Panc1 (cell line): ENCODE data around the gene ACACA.

Experiments used
- POLR2AphosphoS5 ChIP-seq: IDR thresholded peaks from 2 replicates; pipeline ENCODE4 v1.6.1; 2012; ENCODE audit warnings: mild to moderate bottlenecking, low read depth, low read length, moderate library complexity
- SIN3A ChIP-seq: IDR thresholded peaks from 2 replicates; pipeline ENCODE4 v1.6.1; 2012; ENCODE audit warnings: low read depth, mild to moderate bottlenecking, low read length, moderate library complexity, borderline replicate concordance; ENCODE audit not compliant: insufficient read depth
- TF ChIP-seq, protein P1 (sequence below): fragments of 450-650 bp; IDR thresholded peaks from 2 replicates; pipeline ENCODE4 v1.5.1; 2017; ENCODE audit warnings: mild to moderate bottlenecking
- TF ChIP-seq, protein P2 (sequence below), 2 experiments: IDR thresholded peaks; 2 replicates each; pipeline ENCODE4 v1.6.1; 2011 to 2012; ENCODE audit warnings: low read depth in 2 of 2, control low read depth in 1 of 2, low read length in 1 of 2, mild to moderate bottlenecking in 1 of 2, moderate library complexity in 1 of 2; ENCODE audit not compliant: insufficient read depth in 1 of 2

DNA sequence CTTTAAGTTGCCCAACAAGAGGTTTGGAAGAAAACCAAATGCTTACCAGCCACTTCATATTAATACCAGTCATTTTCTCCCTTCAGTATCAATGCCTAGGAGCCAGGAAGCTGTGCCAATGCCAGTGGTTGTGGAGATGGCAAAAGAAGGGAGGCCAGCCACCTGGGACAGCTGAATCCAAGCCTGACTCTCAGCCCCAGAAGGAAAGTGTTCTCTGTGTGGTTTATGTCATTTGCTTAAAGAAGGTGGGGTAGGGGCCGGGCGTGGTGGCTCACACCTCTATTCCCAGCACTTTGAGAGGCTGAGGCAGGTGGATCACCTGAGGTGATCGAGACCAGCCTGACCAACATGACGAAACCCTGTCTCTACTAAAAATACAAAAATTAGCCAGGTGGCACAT is 17.5 kb downstream of the ACACA start:
- TF ChIP-seq SIN3A (no peak), POLR2AphosphoS5 (no peak)
- TF ChIP-seq, protein P1, sequence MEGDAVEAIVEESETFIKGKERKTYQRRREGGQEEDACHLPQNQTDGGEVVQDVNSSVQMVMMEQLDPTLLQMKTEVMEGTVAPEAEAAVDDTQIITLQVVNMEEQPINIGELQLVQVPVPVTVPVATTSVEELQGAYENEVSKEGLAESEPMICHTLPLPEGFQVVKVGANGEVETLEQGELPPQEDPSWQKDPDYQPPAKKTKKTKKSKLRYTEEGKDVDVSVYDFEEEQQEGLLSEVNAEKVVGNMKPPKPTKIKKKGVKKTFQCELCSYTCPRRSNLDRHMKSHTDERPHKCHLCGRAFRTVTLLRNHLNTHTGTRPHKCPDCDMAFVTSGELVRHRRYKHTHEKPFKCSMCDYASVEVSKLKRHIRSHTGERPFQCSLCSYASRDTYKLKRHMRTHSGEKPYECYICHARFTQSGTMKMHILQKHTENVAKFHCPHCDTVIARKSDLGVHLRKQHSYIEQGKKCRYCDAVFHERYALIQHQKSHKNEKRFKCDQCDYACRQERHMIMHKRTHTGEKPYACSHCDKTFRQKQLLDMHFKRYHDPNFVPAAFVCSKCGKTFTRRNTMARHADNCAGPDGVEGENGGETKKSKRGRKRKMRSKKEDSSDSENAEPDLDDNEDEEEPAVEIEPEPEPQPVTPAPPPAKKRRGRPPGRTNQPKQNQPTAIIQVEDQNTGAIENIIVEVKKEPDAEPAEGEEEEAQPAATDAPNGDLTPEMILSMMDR: no peak
- TF ChIP-seq, protein P2, sequence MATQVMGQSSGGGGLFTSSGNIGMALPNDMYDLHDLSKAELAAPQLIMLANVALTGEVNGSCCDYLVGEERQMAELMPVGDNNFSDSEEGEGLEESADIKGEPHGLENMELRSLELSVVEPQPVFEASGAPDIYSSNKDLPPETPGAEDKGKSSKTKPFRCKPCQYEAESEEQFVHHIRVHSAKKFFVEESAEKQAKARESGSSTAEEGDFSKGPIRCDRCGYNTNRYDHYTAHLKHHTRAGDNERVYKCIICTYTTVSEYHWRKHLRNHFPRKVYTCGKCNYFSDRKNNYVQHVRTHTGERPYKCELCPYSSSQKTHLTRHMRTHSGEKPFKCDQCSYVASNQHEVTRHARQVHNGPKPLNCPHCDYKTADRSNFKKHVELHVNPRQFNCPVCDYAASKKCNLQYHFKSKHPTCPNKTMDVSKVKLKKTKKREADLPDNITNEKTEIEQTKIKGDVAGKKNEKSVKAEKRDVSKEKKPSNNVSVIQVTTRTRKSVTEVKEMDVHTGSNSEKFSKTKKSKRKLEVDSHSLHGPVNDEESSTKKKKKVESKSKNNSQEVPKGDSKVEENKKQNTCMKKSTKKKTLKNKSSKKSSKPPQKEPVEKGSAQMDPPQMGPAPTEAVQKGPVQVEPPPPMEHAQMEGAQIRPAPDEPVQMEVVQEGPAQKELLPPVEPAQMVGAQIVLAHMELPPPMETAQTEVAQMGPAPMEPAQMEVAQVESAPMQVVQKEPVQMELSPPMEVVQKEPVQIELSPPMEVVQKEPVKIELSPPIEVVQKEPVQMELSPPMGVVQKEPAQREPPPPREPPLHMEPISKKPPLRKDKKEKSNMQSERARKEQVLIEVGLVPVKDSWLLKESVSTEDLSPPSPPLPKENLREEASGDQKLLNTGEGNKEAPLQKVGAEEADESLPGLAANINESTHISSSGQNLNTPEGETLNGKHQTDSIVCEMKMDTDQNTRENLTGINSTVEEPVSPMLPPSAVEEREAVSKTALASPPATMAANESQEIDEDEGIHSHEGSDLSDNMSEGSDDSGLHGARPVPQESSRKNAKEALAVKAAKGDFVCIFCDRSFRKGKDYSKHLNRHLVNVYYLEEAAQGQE (IDR thresholded peaks at IDR 0.05; ENCODE audit: insufficient read depth in 1 of 2, low read depth in 2 of 2, low read length in 1 of 2): no peak
